Gastroesophageal sphincter (tissue), 3 donors: ENCODE data around the gene TDRD3.

Source experiments
- CTCF ChIP-seq, 4 experiments: fragments of 200-600 bp in 2 of 4; fragments of 450-650 bp in 2 of 4; sonication (generic) in 1 of 4; IDR thresholded peaks; one replicate each; pipeline ENCODE4 v1.5.1; 2017 to 2019; ENCODE audit warnings: antibody characterized with exemption in 4 of 4, mild to moderate bottlenecking in 2 of 4, moderate library complexity in 2 of 4
- POLR2AphosphoS5 ChIP-seq: sonication (generic); formaldehyde crosslinking; IDR thresholded peaks from one replicate; pipeline ENCODE4 v1.6.1; 2017; ENCODE audit warnings: antibody characterized with exemption

GRCh38 chr13:60379837-60380565 is 17.0 kb upstream of the TDRD3 start:
- TF ChIP-seq CTCF (IDR thresholded peaks at IDR 0.05) (no peak), POLR2AphosphoS5 (no peak)
